ENCODE data around the gene SPEM3.

SPEM3 gene

GRCh38 chr17:7421186-7421585 lies 7.5 kb upstream of the SPEM3 start:
- no peak for DNase-seq (ENCODE audit: low spot score)

- no peak for DNase-seq (ENCODE audit: low spot score)
Measured at GRCh38 chr17:7423679-7424078, 5.0 kb upstream of the SPEM3 start.

GRCh38 chr17:7425316-7425715 lies 3.3 kb upstream of the SPEM3 start, which contains the start of gene SPEM2:
TSS of gene SPEM2 (plus strand) at chr17:7425616. CDS start at chr17:7425689, 73 bp downstream.
- DNase-seq (ENCODE audit: low spot score), result no peak

GRCh38 chr17:7425756-7426155 lies 2.9 kb upstream of the SPEM3 start:
- DNase-seq (ENCODE audit: low spot score), result no peak

- no peak for DNase-seq (ENCODE audit: low spot score)
Measured at GRCh38 chr17:7426203-7426863, 2.3 kb upstream of the SPEM3 start.

GRCh38 chr17:7426896-7427489 lies 1.7 kb upstream of the SPEM3 start:
- no peak for DNase-seq (ENCODE audit: low spot score)

- DNase-seq (ENCODE audit: low spot score), result no peak
Measured at GRCh38 chr17:7427549-7427948, 1.1 kb upstream of the SPEM3 start.

GRCh38 chr17:7429722-7430121 lies 1.1 kb downstream of the SPEM3 start:
- DNase-seq (ENCODE audit: low spot score), result no peak

GRCh38 chr17:7431231-7431630 lies 2.6 kb downstream of the SPEM3 start:
- no peak for DNase-seq (ENCODE audit: low spot score)

- no peak for DNase-seq (ENCODE audit: low spot score)
Measured at GRCh38 chr17:7432296-7432695, 3.6 kb downstream of the SPEM3 start.

- DNase-seq (ENCODE audit: low spot score), result peak; percentile 78
Measured at GRCh38 chr17:7435676-7436555, 7.3 kb downstream of the SPEM3 start.

- peak; percentile 88 for DNase-seq (ENCODE audit: low spot score)
Measured at GRCh38 chr17:7436556-7437368, 8.1 kb downstream of the SPEM3 start.

- DNase-seq (ENCODE audit: low spot score), result no peak
Measured at GRCh38 chr17:7437369-7437863, 8.8 kb downstream of the SPEM3 start.

GRCh38 chr17:7437950-7438614 lies 9.4 kb downstream of the SPEM3 start:
- DNase-seq (ENCODE audit: low spot score), result no peak

GRCh38 chr17:7438656-7439460 lies 10.2 kb downstream of the SPEM3 start:
- DNase-seq (ENCODE audit: low spot score), result no peak

- DNase-seq (ENCODE audit: low spot score), result no peak
Measured at GRCh38 chr17:7439462-7440112, 10.9 kb downstream of the SPEM3 start, which contains the start of gene FGF11. TSS of gene FGF11 (plus strand) at chr17:7439512. CDS start at chr17:7439621, 109 bp downstream.

- DNase-seq (ENCODE audit: low spot score), result peak; percentile 52
Measured at GRCh38 chr17:7440113-7440833, 11.6 kb downstream of the SPEM3 start.

- no peak for DNase-seq (ENCODE audit: low spot score)
Measured at GRCh38 chr17:7440834-7441195, 12.2 kb downstream of the SPEM3 start.

GRCh38 chr17:7441266-7441665 lies 12.6 kb downstream of the SPEM3 start:
- DNase-seq (ENCODE audit: low spot score), result no peak

Measured in SW480 (cell line).